ENCODE measurements around the gene TMPRSS9. TPM values are rescaled to one million over a fixed set of nuclear protein-coding genes. Genes with fewer than 3 reads are reported as not detected.

TMPRSS9 gene
- total and polyA plus RNA-seq, 2 of the 13 experiments (the other 11 are each of a cell fraction or from before 2014, with no cell fraction given) = 2.5 to 5.2 TPM

- TF ChIP-seq CREB3 (CRISPR knock-in tag; IDR thresholded peaks at IDR 0.05) = peak; percentile 89
- peak; percentile 56; the same call in 1 of the 2 replicates for TF ChIP-seq POGK (CRISPR knock-in tag; conservative IDR thresholded peaks at IDR 0.05)
- TF ChIP-seq ZNF639 (CRISPR knock-in tag; conservative IDR thresholded peaks at IDR 0.05) = 0 out of 2 replicates have a peak, but pooled peaks have one; percentile 36
- 0 out of 2 replicates have a peak, but pooled peaks have one; percentile 6 for TF ChIP-seq FOXP4 (CRISPR knock-in tag; IDR thresholded peaks at IDR 0.05)
- no peak for TF ChIP-seq CENPBD1 (CRISPR knock-in tag; IDR thresholded peaks at IDR 0.05; ENCODE audit: borderline replicate concordance, low read depth)
- TF ChIP-seq HDAC6 (IDR thresholded peaks at IDR 0.05; ENCODE audit: low read depth, low read length) = no peak
- TF ChIP-seq ZNF558 (CRISPR knock-in tag; IDR thresholded peaks at IDR 0.05; ENCODE audit: borderline replicate concordance) = peak; percentile 75; the same call in 1 of the 2 replicates
- TF ChIP-seq FOXO4 (CRISPR knock-in tag; conservative IDR thresholded peaks at IDR 0.05) = no peak
- 0 out of 2 replicates have a peak, but pooled peaks have one; percentile 17 for TF ChIP-seq ZSCAN25 (CRISPR knock-in tag; IDR thresholded peaks at IDR 0.05)
- TF ChIP-seq SETDB1 (CRISPR knock-in tag; IDR thresholded peaks at IDR 0.05; ENCODE audit: borderline replicate concordance) = no peak
- peak; percentile 88 for TF ChIP-seq ZNF451 (CRISPR knock-in tag; IDR thresholded peaks at IDR 0.05)
- TF ChIP-seq MTERF4 (CRISPR knock-in tag; IDR thresholded peaks at IDR 0.05) = 0 out of 2 replicates have a peak, but pooled peaks have one; percentile 30
- no peak for TF ChIP-seq ZNF460 (CRISPR knock-in tag; IDR thresholded peaks at IDR 0.05; ENCODE audit: borderline replicate concordance)
- peak; percentile 14; the same call in 1 of the 2 replicates for TF ChIP-seq HNF4A (CRISPR knock-in tag; IDR thresholded peaks at IDR 0.05)
- TF ChIP-seq MXD4 (CRISPR knock-in tag; IDR thresholded peaks at IDR 0.05) = peak; percentile 87
- no peak for TF ChIP-seq ZNF513 (CRISPR knock-in tag; conservative IDR thresholded peaks at IDR 0.05)
Observed at GRCh38 chr19:2328401-2329148, 31.5 kb upstream of the TMPRSS9 start, which contains the start of the genes LSM7 and SPPL2B (continued).
